Spinal cord (tissue), 10 donors: ENCODE results near the gene RNF169. TPM values are rescaled to one million over a fixed set of nuclear protein-coding genes. Genes with fewer than 3 reads are reported as not detected.
A peak's percentile ranks its signal among the peaks of the same experiment; 100 is the strongest.
"Not testable (repeated sequence)": the region's sequence is repeated elsewhere in the genome, so short reads cannot be mapped to it uniquely, and the experiment has no call there.

Source experiments
- DNase-seq, 6 donors: peaks; one replicate each; pipeline versions ENCODE4 v3.0.0 to v3.0.0-alpha.2; 2013 to 2015; ENCODE audit warnings: low spot score in 6 of 6, low read depth in 4 of 6
- H3K27ac ChIP-seq: one replicate; pipeline ENCODE4 v1.5.1; 2013; ENCODE audit warnings: low read depth, low read length, control low read depth
- H3K27me3 ChIP-seq: one replicate; pipeline ENCODE4 v1.6.1; 2013; ENCODE audit warnings: low read length; ENCODE audit not compliant: control insufficient read depth, insufficient read depth
- H3K36me3 ChIP-seq: one replicate; pipeline ENCODE4 v1.6.1; 2013; ENCODE audit warnings: low read length; ENCODE audit not compliant: control insufficient read depth, insufficient read depth
- H3K4me1 ChIP-seq: one replicate; pipeline ENCODE4 v1.6.1; 2013; ENCODE audit warnings: low read length; ENCODE audit not compliant: control insufficient read depth, insufficient read depth
- H3K4me3 ChIP-seq: one replicate; pipeline ENCODE4 v1.5.1; 2013; ENCODE audit warnings: low read depth, low read length, control low read depth
- H3K9me3 ChIP-seq: one replicate; pipeline ENCODE4 v1.6.1; 2013; ENCODE audit warnings: low read length; ENCODE audit not compliant: control insufficient read depth, insufficient read depth
- WGBS: methylation state at CpG from one replicate; pipeline ENCODE4 v1.1.5; 2013; ENCODE audit warnings: missing lambda C conversion rate; ENCODE audit not compliant: insufficient coverage; 5-methylcytosine and 5-hydroxymethylcytosine counted together
- polyA plus RNA-seq, 2 donors: library from polyadenylated mRNA; unstranded; fragments of 120-200 nt; gene quantifications; one replicate each; pipeline ENCODE4 v1.2.1, GENCODE V29; 2013; ENCODE audit not compliant: insufficient read length in 2 of 2
- total RNA-seq, 2 donors: library from RNA; depleted of rRNA in 1 of 2; stranded (reverse); fragments of 120-200 nt in 1 of 2; fragments of >200 nt in 1 of 2; gene quantifications; one replicate each; pipeline versions ENCODE4 v1.2.3 to v1.2.4, GENCODE V29; 2013 to 2014
- donor health status: healthy.

Gene RNF169
- total and polyA plus RNA-seq, 4 donors: 10.0 to 25.1 (median 17.0) TPM

DNA sequence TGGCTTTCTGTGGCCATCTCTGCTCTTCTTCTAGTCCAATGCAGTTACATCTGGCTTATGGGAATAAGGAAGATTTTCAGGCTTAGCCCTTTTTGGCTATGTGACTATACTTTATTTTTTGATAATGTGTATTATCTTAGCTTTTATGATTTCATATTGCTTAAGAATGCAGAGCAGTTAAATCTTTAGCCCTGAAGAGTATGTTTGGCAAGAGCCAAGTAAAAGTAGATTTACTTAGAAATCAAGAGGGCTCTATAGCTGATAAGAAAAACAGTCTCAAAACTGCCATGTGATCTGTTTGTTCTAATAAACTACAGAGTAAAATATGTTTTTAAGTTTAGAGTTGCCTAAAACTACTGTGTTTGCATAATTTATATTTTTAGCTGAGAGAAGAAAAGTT, 61.2 kb downstream of the RNF169 start:
- Histone ChIP-seq H3K4me1 (no peaks in the 10 kb centered on the region), H3K27ac (no peak overlapping the region), H3K27me3 (no peaks in the 10 kb centered on the region), H3K36me3 (peaks cover 2% of the 10 kb centered on the region), H3K4me3 (no peak overlapping the region), H3K9me3 (no peaks in the 10 kb centered on the region)
- DNase-seq: no peak

DNA sequence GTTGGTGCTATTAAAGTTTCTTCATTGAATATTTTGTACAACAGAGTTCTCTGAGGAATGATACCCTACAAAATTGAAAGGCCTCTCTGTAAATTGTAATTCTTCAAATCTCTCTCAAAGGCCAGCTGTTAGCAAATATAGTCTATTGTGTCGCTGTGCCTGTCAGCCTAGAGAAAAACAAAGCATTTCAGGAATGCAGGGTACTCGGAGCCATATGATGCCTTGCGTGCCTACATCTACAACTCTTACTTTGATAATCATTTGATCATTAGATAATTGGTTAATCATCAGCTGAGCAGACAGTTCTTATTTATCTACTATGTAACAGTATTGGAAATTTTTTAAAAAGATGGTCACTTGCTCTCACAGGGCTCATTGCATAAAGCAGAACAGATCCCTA, 67.3 kb downstream of the RNF169 start:
- H3K27ac ChIP-seq: no peak overlapping the region
- no peaks in the 10 kb centered on the region for H3K4me1 ChIP-seq
- H3K4me3 ChIP-seq: no peak overlapping the region
- DNase-seq: peak in 1 of 6 donors; percentile 10
- WGBS: no CpG with 5 or more reads among the region's 3 CpGs
- peaks cover 2% of the 10 kb centered on the region for H3K36me3 ChIP-seq
- no peaks in the 10 kb centered on the region for H3K27me3 ChIP-seq
- H3K9me3 ChIP-seq: no peaks in the 10 kb centered on the region

DNA sequence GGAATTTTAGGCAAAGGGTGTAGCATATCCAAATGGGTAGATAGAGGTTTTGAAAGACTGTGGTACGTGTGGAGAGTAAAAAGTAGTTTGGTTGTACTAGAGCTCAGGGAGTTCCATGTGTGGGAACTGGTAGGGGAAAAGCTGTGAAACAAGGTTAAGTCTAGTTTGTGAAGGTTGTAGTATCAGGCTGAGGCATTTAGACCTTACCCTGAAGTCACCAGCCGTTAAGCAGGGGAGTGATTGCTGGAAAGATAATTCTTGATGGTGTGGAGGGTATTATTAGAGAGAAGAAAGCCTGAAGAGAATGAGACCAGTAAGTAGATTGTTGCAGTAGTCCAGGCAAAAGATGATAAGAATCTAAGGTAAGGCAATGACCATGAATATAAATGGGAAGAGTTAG, 68.0 kb downstream of the RNF169 start:
- Histone ChIP-seq H3K36me3 (peaks cover 2% of the 10 kb centered on the region), H3K4me1 (no peaks in the 10 kb centered on the region), H3K9me3 (no peaks in the 10 kb centered on the region), H3K27me3 (no peaks in the 10 kb centered on the region), H3K4me3 (no peak overlapping the region), H3K27ac (no peak overlapping the region)
- no peak for DNase-seq
- 92% methylated on average over 2 of the region's 2 CpGs for WGBS

DNA sequence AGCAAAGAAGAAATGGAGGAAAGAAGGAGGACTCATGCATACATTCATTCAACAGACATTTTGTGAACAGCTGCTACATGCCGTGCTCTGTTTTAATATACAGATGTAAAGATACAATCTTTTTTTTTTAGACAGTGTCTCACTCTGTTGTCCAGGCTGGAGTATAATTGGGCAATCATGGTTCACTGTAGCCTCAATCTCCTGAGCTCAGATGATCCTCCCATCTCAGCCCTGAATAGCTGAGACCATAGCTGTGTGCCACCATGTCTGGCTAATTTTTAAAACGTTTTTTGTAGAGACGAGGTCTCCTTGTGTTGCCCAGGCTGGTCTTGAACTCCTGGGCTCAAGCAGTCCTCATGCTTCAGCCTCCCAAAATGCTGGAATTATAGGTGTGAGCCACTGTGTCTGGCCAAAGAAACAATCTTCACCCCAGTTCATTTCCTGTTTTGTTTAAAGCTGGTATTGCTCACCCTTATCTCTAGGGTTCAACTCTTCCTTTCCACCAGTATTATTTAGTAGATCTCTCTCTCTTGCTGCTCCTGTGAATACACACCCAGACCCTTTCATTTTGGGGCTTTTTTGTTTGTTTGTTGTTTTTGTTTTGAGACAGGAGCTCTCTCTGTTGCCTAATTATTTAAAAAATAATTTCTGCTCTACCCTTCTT, 69.8 kb downstream of the RNF169 start:
- H3K27me3 ChIP-seq: no peaks in the 10 kb centered on the region
- no peak overlapping the region for H3K4me3 ChIP-seq
- H3K36me3 ChIP-seq: peaks cover 4% of the 10 kb centered on the region
- no peaks in the 10 kb centered on the region for H3K4me1 ChIP-seq
- H3K27ac ChIP-seq: no peak overlapping the region
- WGBS: no CpG with 5 or more reads among the region's 3 CpGs
- no peaks in the 10 kb centered on the region for H3K9me3 ChIP-seq
- DNase-seq: no peak

DNA sequence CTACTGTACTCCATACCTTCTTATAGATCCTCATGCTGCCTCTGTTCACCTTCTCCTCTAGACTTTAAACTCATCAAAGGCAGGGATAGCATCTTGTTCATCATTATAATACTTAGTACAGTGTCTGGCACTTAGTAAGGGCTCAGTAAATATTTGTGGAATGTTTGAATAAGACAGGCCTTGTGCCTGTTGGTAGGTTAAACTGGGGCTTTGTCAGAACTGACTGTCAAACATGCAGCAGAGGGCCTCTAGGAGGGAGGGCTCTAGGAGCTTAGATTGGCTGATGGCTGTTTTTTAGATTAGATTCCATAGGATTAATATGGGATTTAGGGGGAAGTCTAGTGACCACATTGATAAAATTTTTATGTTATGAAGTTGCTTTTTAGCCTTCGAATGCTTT, 70.8 kb downstream of the RNF169 start:
- no peak overlapping the region for H3K4me3 ChIP-seq
- no peaks in the 10 kb centered on the region for H3K27me3 ChIP-seq
- H3K36me3 ChIP-seq: peaks cover 3% of the 10 kb centered on the region
- H3K4me1 ChIP-seq: no peaks in the 10 kb centered on the region
- H3K27ac ChIP-seq: no peak overlapping the region
- DNase-seq: no peak
- WGBS: no CpG with 5 or more reads among the region's 1 CpG
- peaks cover 3% of the 10 kb centered on the region for H3K9me3 ChIP-seq

DNA sequence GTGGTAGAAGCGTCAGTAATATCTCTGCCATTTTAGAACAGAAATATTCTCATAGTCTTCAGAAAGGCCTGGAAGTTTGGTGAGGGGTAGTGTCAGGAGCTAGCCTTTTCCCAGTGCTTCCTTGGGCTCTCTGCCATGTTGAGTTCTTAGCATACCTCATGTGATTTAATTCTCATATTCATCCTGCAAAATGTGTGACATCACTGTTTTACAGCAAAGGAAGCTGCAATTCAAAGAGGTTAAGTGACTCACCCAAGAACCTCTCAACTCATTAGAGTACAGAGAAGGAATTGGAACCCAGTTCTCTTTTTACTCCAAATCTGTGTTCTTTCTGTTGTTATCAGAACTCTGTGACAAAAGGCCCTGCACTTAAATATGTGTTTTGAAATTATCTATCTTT, 72.1 kb downstream of the RNF169 start:
- H3K27ac ChIP-seq: no peak overlapping the region
- H3K36me3 ChIP-seq: peaks cover 3% of the 10 kb centered on the region
- no peak for DNase-seq
- no peak overlapping the region for H3K4me3 ChIP-seq
- H3K4me1 ChIP-seq: no peaks in the 10 kb centered on the region
- no peaks in the 10 kb centered on the region for H3K27me3 ChIP-seq
- WGBS: no CpG with 5 or more reads among the region's 1 CpG
- peaks cover 3% of the 10 kb centered on the region for H3K9me3 ChIP-seq

DNA sequence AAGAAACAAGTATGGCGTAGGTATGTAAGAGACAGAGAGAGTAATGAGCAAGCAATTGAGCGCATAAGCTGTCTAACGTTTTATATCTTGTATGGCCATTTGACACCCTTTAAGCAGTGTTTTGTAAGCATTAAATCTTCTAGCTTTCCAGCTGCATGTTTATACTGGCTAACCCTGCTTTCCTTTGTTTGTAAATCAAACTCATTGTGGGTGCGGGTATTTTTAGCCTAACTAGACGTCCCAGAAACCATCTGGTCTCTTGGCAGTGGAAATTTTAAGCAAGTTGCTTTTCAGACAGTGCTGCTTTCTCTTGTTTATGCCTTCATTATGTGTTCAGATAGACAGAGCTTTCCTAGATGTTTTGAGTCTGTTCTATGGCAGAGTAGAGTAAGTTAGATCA, 73.5 kb downstream of the RNF169 start:
- DNase-seq: peak in 3 of 6 donors; percentile 7 to 88 (median 20)
- Histone ChIP-seq H3K9me3 (peaks cover 7% of the 10 kb centered on the region), H3K27me3 (no peaks in the 10 kb centered on the region), H3K27ac (peak overlapping the region; percentile 25), H3K4me3 (no peak overlapping the region), H3K4me1 (no peaks in the 10 kb centered on the region), H3K36me3 (peaks cover 7% of the 10 kb centered on the region)
- WGBS: 40% methylated on average over 2 of the region's 5 CpGs

DNA sequence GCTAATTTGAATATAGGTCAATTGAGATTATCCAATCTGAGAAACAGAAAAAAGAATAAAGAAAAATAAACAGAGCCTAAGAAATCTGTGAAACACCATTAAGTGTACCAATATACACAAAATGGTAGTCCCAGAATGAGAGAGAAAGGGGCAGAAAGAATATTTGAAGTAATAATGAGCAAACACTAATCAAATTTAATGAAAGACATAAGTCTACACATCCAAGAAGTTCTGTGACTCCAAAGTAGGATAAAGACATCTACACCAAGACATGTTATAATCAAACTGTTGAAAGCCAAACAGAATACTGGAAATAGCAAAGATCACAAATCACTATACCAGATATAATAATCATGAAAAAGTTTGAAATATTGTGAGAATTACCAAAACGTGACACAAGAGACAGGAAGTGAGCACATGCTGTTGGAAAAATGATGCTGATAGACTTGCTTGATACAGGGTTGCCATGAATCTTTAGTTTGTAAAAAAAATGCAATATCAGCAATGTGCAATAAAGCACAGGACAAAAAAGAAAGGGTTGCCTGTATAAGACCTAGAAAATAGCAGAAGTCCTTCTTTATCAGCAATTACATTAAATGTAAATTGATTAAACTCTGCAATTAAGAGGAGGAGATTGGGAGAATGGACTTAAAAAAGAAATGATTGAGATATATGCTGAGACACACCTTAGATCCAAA, 75.8 kb downstream of the RNF169 start:
- no peak overlapping the region for H3K27ac ChIP-seq
- H3K27me3 ChIP-seq: no peaks in the 10 kb centered on the region
- no CpG with 5 or more reads among the region's 1 CpG for WGBS
- peaks cover 10% of the 10 kb centered on the region for H3K9me3 ChIP-seq
- no peak for DNase-seq
- no peak overlapping the region for H3K4me3 ChIP-seq
- no peaks in the 10 kb centered on the region for H3K4me1 ChIP-seq
- peaks cover 7% of the 10 kb centered on the region for H3K36me3 ChIP-seq

DNA sequence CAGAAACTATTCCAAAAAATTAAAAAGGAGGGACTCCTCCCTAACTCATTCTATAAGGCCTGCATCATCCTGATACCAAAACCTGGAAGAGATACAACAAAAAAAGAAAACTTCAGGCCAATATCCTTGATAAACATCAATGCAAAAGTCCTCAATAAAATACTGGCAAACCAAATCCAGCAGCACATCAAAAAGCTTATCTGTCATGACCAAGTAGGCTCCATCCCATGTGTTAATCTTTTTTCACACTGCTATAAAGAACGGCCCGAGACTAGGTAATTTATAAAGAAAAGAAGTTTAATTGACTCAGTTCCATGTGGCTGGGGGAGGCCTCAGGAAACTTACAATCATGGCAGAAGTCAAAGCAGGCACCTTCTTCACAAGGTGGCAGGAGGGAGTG, 76.9 kb downstream of the RNF169 start:
- H3K4me1 ChIP-seq, H3K27ac ChIP-seq, H3K27me3 ChIP-seq, H3K4me3 ChIP-seq, H3K36me3 ChIP-seq, DNase-seq: not testable (repeated sequence)
- peaks cover 10% of the 10 kb centered on the region for H3K9me3 ChIP-seq
- no CpG with 5 or more reads among the region's 2 CpGs for WGBS

DNA sequence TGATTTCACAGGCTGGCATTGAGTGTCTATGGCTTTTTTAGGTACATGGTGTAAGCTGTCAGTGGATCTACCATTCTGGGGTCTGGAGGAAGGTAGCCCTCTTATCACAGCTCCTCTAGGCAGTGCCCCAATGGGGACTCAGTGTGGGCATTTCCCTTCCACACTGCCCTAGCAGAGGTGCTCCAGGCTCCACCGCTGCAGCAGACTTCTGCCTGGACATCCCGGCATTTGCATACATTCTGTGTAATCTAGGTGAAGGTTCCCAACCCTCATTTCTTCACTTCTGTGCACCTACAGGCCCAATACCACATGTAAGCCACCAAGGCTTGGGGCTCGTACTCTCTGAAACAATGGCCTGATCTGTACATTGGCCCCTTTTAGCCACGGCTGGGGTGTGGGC, 78.3 kb downstream of the RNF169 start:
- no peak overlapping the region for H3K4me3 ChIP-seq
- H3K27ac ChIP-seq: no peak overlapping the region
- 100% methylated on average over 2 of the region's 4 CpGs for WGBS
- peaks cover 10% of the 10 kb centered on the region for H3K9me3 ChIP-seq
- no peak for DNase-seq
- H3K27me3 ChIP-seq: no peaks in the 10 kb centered on the region
- H3K4me1 ChIP-seq: no peaks in the 10 kb centered on the region
- peaks cover 7% of the 10 kb centered on the region for H3K36me3 ChIP-seq
